Measurements from ENCODE around the gene ITGB4. TPM values are rescaled to one million over a fixed set of nuclear protein-coding genes. Genes with fewer than 3 reads are reported as not detected.

The ITGB4 gene
- total and polyA plus RNA-seq, 2 donors (not counting 3 experiments of a cell fraction or from before 2014, with no cell fraction given): 4.2 to 6.7 TPM

DNA sequence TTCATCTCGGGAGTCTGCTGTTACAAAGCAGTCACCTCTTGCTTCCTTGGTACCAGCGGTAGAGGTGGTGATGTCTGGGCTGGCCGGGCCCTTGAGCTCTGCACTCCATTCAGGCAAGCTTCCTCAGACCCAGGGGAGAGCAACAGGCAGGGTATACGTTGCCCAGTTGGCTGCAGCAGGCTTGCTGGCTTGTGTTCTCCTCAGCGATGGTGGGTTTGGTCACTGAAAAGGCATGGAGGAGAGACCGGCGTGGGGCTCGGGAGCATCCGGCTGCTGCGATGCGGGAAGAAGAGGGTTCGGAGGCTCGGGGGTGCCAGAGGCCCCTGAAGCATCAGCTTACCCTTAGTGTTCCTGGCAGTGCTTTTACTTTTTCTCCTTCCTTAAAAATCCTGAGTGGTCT, 28.3 kb upstream of the ITGB4 start:
- TF ChIP-seq EZH2 (IDR thresholded peaks at IDR 0.05; ENCODE audit: borderline replicate concordance, low read depth, low read length, severe bottlenecking): no peak
- TF ChIP-seq MYC (IDR thresholded peaks at IDR 0.05; ENCODE audit: low read depth, low read length): no peak
- TF ChIP-seq, protein P1, sequence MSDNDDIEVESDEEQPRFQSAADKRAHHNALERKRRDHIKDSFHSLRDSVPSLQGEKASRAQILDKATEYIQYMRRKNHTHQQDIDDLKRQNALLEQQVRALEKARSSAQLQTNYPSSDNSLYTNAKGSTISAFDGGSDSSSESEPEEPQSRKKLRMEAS (IDR thresholded peaks at IDR 0.05; ENCODE audit: insufficient read depth, insufficient read length): no peak
- TF ChIP-seq CTCF (IDR thresholded peaks at IDR 0.05; ENCODE audit: extremely low read depth in 1 of 2, insufficient read depth in 1 of 2, low read depth in 1 of 2, low read length in 2 of 2): no peak
- no peak for TF ChIP-seq GATA2 (IDR thresholded peaks at IDR 0.05; ENCODE audit: insufficient read depth, insufficient read length, low read depth, low read length)
- TF ChIP-seq POLR2A (IDR thresholded peaks at IDR 0.05; ENCODE audit: low read depth, low read length): no peak
- TF ChIP-seq POLR2AphosphoS5 (IDR thresholded peaks at IDR 0.05; ENCODE audit: insufficient read depth, low read depth, low read length): no peak
- TF ChIP-seq JUN (IDR thresholded peaks at IDR 0.05; ENCODE audit: borderline replicate concordance, insufficient read depth, insufficient read length, low read depth): no peak
- no peak for TF ChIP-seq FOS (IDR thresholded peaks at IDR 0.05; ENCODE audit: borderline replicate concordance, insufficient read depth, low read length)
- Histone ChIP-seq H3K36me3 (ENCODE audit: control insufficient read depth in 2 of 2, extremely low read depth in 1 of 2, insufficient read depth in 2 of 2, low read length in 2 of 2) (peaks cover 9 to 20% of the 10 kb centered on the region in 2 experiments), H4K20me1 (replicated peaks; ENCODE audit: control insufficient read depth, extremely low read depth, insufficient read depth, low read length) (no peaks in the 10 kb centered on the region), H3K9me1 (replicated peaks; ENCODE audit: control insufficient read depth, extremely low read depth, insufficient read depth, low read length) (no peaks in the 10 kb centered on the region), H3K27ac (ENCODE audit: insufficient read depth, low read depth, low read length) (peak overlapping the region; percentile 80), H3K4me2 (ENCODE audit: insufficient read depth, low read length) (peak overlapping the region; percentile 14), H3K4me3 (replicated peaks in 1 of 3; ENCODE audit: insufficient read depth in 1 of 3, low read depth in 1 of 3, low read length in 3 of 3) (no peak overlapping the region), H3K27me3 (ENCODE audit: control insufficient read depth in 2 of 2, insufficient read depth in 2 of 2, low read length in 2 of 2) (no peaks in the 10 kb centered on the region), H3K9me3 (replicated peaks; ENCODE audit: control insufficient read depth, insufficient read depth, low read length) (no peaks in the 10 kb centered on the region), H3K9ac (replicated peaks; ENCODE audit: extremely low read depth, insufficient read depth, low read length) (no peak overlapping the region), H2AFZ (ENCODE audit: low read depth, low read length) (no peak overlapping the region), H3K4me1 (ENCODE audit: control insufficient read depth, extremely low read depth, insufficient read depth, low read length) (peaks cover 79% of the 10 kb centered on the region), H3K79me2 (ENCODE audit: control insufficient read depth, insufficient read depth, low read length) (peaks cover 67% of the 10 kb centered on the region)
- CTCF ChIA-PET: interaction anchor here (1.0 to 8.9 kb wide), 8 partner anchors 9 to 60 kb away, joined by 3 to 88 read pairs (median 17); partner anchors contain the start of gene SMIM5
- intact Hi-C loops (cut with micrococcal nuclease) (no loop called here), dilution Hi-C loops (cut with MboI; ENCODE audit: extremely low pct_ligation_motif_present, low sequenced_read_pairs) (no loop called here)
- POLR2A ChIA-PET: interaction anchor here (0.8 kb wide), 1 partner anchor 14 kb away, joined by 3 read pairs; no protein-coding TSS in a partner anchor
- FAIRE-seq: no peak
- DNase-seq (ENCODE audit: low read depth, low spot score): no peak
- BruUV-seq (replicated peaks): no TSS peak
